DOHH2 (cell line): ENCODE data around the gene AUTS2.

Experiments used
- H3F3A ChIP-seq: fragments of 200-600 bp; sonication (generic), shearing (Covaris generic); 2 replicates; pipeline ENCODE4 v1.6.0; 2016; ENCODE audit warnings: antibody characterized with exemption, mild to moderate bottlenecking; ENCODE audit not compliant: control insufficient read depth, insufficient read depth
- H3K27ac ChIP-seq: fragments of 200-600 bp; sonication (generic); 2 replicates; pipeline ENCODE4 v1.5.1; 2014; ENCODE audit warnings: low read depth, mild to moderate bottlenecking, low read length, moderate library complexity
- H3K27me3 ChIP-seq: fragments of 200-600 bp; sonication (generic); 2 replicates; pipeline ENCODE4 v1.6.1; 2014; ENCODE audit warnings: mild to moderate bottlenecking, low read length, mixed read lengths; ENCODE audit not compliant: control insufficient read depth
- H3K36me3 ChIP-seq: fragments of 200-600 bp; sonication (generic); 2 replicates; pipeline ENCODE4 v1.6.1; 2014; ENCODE audit warnings: mild to moderate bottlenecking, low read length, moderate library complexity, mixed read lengths; ENCODE audit not compliant: control insufficient read depth
- H3K4me1 ChIP-seq: fragments of 200-600 bp; sonication (generic); 2 replicates; pipeline ENCODE4 v1.6.1; 2014; ENCODE audit warnings: mild to moderate bottlenecking, low read length, mixed read lengths; ENCODE audit not compliant: control insufficient read depth
- H3K4me2 ChIP-seq: fragments of 200-600 bp; sonication (generic); 2 replicates; pipeline ENCODE4 v1.6.0; 2014; ENCODE audit warnings: mild to moderate bottlenecking, low read length, moderate library complexity
- H3K4me3 ChIP-seq: fragments of 200-600 bp; sonication (generic); 2 replicates; pipeline ENCODE4 v1.5.1; 2014; ENCODE audit warnings: mild to moderate bottlenecking, low read length, mixed read lengths
- H3K79me2 ChIP-seq: fragments of 200-600 bp; sonication (generic); 2 replicates; pipeline ENCODE4 v1.6.1; 2014; ENCODE audit warnings: mild to moderate bottlenecking, low read length, mixed read lengths; ENCODE audit not compliant: control insufficient read depth
- H3K9me2 ChIP-seq: fragments of 200-600 bp; sonication (generic); replicated peaks from 2 replicates; pipeline ENCODE4 v1.6.1; 2014; ENCODE audit warnings: mild to moderate bottlenecking, low read length, mixed read lengths; ENCODE audit not compliant: control insufficient read depth
- H3K9me3 ChIP-seq: fragments of 200-600 bp; sonication (generic); 2 replicates; pipeline ENCODE4 v1.6.1; 2014; ENCODE audit warnings: antibody characterized with exemption, low read length, mixed read lengths; ENCODE audit not compliant: control insufficient read depth, insufficient read depth
- H4K20me1 ChIP-seq: fragments of 200-600 bp; sonication (generic); 2 replicates; pipeline ENCODE4 v1.6.0; 2014; ENCODE audit warnings: low read depth, mild to moderate bottlenecking, antibody characterized with exemption, low read length, moderate library complexity; ENCODE audit not compliant: control insufficient read depth, insufficient read depth
- EZH2phosphoT487 ChIP-seq: fragments of 200-600 bp; sonication (generic); IDR thresholded peaks from 2 replicates; pipeline ENCODE4 v1.6.1; 2017; ENCODE audit warnings: borderline replicate concordance, mild to moderate bottlenecking, antibody characterized with exemption, low read length, moderate library complexity, mixed read lengths
- TF ChIP-seq, protein P1 (sequence below): fragments of 200-600 bp; sonication (generic); IDR thresholded peaks from one replicate; pipeline ENCODE4 v1.5.1; 2014; ENCODE audit warnings: antibody characterized with exemption, mild to moderate bottlenecking, low read depth, low read length; ENCODE audit not compliant: poor library complexity, severe bottlenecking

The AUTS2 gene

DNA sequence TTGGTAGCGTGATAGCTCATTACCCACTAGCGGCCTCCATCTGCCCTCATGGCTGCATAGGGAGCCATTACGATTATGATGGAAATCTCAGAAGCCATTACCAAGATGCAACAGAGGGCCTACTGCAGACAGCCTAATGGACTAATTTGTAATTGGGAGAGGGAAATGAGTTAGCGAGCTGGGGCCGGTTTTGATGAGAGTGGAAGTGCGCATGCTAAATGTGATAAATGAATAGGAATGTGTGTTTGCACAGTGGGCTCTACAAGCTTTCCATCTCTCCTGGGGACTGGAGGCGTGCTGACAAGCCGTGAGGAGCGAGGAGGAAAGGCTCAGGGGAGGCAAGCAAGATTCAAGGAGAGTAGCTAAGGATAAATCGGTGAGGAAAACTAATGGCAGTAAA is 889.2 kb downstream of the AUTS2 start:
- no peaks in the 10 kb centered on the region for H3K36me3 ChIP-seq

DNA sequence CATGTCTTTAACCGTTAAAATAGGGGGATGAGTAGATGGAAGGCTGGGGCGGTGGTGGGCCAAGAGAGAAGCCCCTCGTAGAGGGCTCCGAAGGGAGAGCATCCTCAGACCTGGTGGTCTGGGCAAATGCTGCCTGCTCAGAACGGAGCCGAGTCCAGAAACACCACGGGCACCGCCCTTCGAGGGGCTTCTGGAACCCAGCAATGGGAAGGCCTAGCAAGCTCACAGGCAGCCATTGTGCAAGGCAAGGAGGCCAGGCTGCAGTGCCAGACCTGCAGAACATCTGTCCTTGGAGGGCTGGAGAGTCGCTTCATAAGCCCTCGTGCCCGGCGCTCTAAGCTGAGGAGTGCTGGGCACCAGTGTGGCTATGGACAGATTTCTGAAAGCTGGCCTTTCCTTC is 889.6 kb downstream of the AUTS2 start:
- H3K9me3 ChIP-seq = no peaks in the 10 kb centered on the region
- no peaks in the 10 kb centered on the region for H3K79me2 ChIP-seq
- no peaks in the 10 kb centered on the region for H3K36me3 ChIP-seq
- H3K4me2 ChIP-seq = no peak overlapping the region
- H3K4me1 ChIP-seq = peaks cover 5% of the 10 kb centered on the region
- H3K9me2 ChIP-seq = no peaks in the 10 kb centered on the region
- H3F3A ChIP-seq = no peaks in the 10 kb centered on the region
- TF ChIP-seq, protein P1, sequence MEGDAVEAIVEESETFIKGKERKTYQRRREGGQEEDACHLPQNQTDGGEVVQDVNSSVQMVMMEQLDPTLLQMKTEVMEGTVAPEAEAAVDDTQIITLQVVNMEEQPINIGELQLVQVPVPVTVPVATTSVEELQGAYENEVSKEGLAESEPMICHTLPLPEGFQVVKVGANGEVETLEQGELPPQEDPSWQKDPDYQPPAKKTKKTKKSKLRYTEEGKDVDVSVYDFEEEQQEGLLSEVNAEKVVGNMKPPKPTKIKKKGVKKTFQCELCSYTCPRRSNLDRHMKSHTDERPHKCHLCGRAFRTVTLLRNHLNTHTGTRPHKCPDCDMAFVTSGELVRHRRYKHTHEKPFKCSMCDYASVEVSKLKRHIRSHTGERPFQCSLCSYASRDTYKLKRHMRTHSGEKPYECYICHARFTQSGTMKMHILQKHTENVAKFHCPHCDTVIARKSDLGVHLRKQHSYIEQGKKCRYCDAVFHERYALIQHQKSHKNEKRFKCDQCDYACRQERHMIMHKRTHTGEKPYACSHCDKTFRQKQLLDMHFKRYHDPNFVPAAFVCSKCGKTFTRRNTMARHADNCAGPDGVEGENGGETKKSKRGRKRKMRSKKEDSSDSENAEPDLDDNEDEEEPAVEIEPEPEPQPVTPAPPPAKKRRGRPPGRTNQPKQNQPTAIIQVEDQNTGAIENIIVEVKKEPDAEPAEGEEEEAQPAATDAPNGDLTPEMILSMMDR = no peak
- TF ChIP-seq EZH2phosphoT487 = no peak
- H3K27me3 ChIP-seq = no peaks in the 10 kb centered on the region
- no peak overlapping the region for H3K4me3 ChIP-seq
- no peaks in the 10 kb centered on the region for H4K20me1 ChIP-seq
- H3K27ac ChIP-seq = no peak overlapping the region

More for the DNA sequence above, 889.2 kb downstream of the AUTS2 start:
- H3F3A ChIP-seq = no peaks in the 10 kb centered on the region
- no peaks in the 10 kb centered on the region for H3K9me3 ChIP-seq
- TF ChIP-seq EZH2phosphoT487 = no peak
- TF ChIP-seq, protein P1 = no peak
- no peaks in the 10 kb centered on the region for H3K9me2 ChIP-seq
- no peaks in the 10 kb centered on the region for H3K27me3 ChIP-seq
- no peaks in the 10 kb centered on the region for H3K79me2 ChIP-seq
- H3K4me2 ChIP-seq = no peak overlapping the region
- H3K4me3 ChIP-seq = no peak overlapping the region
- no peaks in the 10 kb centered on the region for H4K20me1 ChIP-seq
- no peak overlapping the region for H3K27ac ChIP-seq
- peaks cover 2% of the 10 kb centered on the region for H3K4me1 ChIP-seq

DNA sequence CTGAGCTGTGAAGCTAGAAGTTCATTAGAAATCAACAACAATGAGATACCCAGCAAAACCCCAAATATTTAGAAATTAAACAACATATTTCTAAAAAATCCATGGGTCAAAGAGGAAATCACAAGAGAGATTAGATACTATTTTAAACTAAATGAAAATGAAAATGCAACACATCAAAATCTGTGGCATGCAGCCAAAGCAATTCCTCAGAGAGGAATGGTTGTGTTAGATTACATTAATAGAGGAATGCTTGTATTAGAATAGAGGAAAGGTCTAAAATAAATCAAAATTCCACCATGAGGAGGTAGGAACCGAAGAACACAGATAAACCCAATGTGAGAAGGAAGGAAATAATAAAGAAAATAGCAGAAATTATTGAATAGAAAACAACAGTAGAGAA is 891.5 kb downstream of the AUTS2 start:
- H3K9me2 ChIP-seq = no peaks in the 10 kb centered on the region
- no peak overlapping the region for H3K27ac ChIP-seq
- H4K20me1 ChIP-seq = no peaks in the 10 kb centered on the region
- no peak for TF ChIP-seq EZH2phosphoT487
- TF ChIP-seq, protein P1 = no peak
- H3K4me2 ChIP-seq = no peak overlapping the region
- H3K9me3 ChIP-seq = no peaks in the 10 kb centered on the region
- H3K4me3 ChIP-seq = no peak overlapping the region
- no peaks in the 10 kb centered on the region for H3K27me3 ChIP-seq
- no peaks in the 10 kb centered on the region for H3F3A ChIP-seq
- no peaks in the 10 kb centered on the region for H3K36me3 ChIP-seq
- H3K79me2 ChIP-seq = no peaks in the 10 kb centered on the region
- H3K4me1 ChIP-seq = peaks cover 5% of the 10 kb centered on the region

DNA sequence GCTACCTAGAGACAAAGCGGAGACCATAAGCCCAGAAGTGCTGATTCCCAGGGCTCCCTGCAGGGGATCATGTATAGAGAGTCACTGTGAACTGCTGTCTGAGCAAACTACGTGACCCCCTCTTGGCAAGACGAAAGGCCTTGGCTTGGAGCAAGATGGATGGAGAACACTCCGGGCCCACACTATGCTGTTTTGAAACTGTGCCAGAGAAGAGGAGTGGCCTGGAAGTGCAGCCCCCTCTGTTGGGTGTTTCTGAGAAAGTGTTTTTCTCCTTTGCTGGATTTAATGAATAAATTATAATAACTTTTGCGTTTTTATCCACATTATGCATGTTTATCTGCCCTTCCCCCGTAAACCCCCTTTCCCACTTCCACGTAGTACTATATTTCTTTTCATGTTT is 894.4 kb downstream of the AUTS2 start:
- peaks cover 5% of the 10 kb centered on the region for H3K4me1 ChIP-seq
- H3K4me3 ChIP-seq = no peak overlapping the region
- no peak overlapping the region for H3K4me2 ChIP-seq
- H3K9me2 ChIP-seq = no peaks in the 10 kb centered on the region
- H3K27ac ChIP-seq = no peak overlapping the region
- peaks cover 2% of the 10 kb centered on the region; the same call in 1 of the 2 replicates for H3K36me3 ChIP-seq
- TF ChIP-seq, protein P1 = peak; percentile 28
- TF ChIP-seq EZH2phosphoT487 = no peak
- H3K27me3 ChIP-seq = no peaks in the 10 kb centered on the region
- no peaks in the 10 kb centered on the region for H3F3A ChIP-seq
- no peaks in the 10 kb centered on the region for H4K20me1 ChIP-seq
- H3K79me2 ChIP-seq = no peaks in the 10 kb centered on the region
- H3K9me3 ChIP-seq = no peaks in the 10 kb centered on the region
